K562 (cell line): ENCODE measurements around the gene SLC27A6. TPM values are rescaled to one million over a fixed set of nuclear protein-coding genes. Genes with fewer than 3 reads are reported as not detected.

Experiments
- ATAC-seq: fragments of 200-7000 bp; cut with Tn5 transposase; 3 replicates; pipeline ENCODE4 v1.9.1; 2020; ENCODE audit warnings: moderate library complexity
- BruUV-seq: library from RNA; stranded (reverse); fragments of 400-500 nt; replicated peaks from 2 replicates; lab custom pipeline; 2021; lab: Mats Ljungman, UMichigan
- CTCF ChIA-PET: fragments of 300-600 bp; formaldehyde crosslinking; extraction: SDS; loops from one replicate; lab custom pipeline; 2021; ENCODE audit warnings: low intra/inter-chr PET ratio; lab: Yijun Ruan, JAX
- POLR2A ChIA-PET: fragments of 300-600, 350-650 bp; sonication (Branson Sonifier 250); formaldehyde crosslinking; extraction: SDS; loops from one replicate; lab custom pipeline; 2021; ENCODE audit warnings: antibody characterized with exemption, inconsistent platforms; lab: Yijun Ruan, JAX
- DNase-seq, 4 experiments: peaks; one replicate each; pipeline versions ENCODE4 v3.0.0 to v3.0.0-alpha.2; 2011 to 2018; ENCODE audit warnings: low spot score in 3 of 4, mixed read lengths in 3 of 4; ENCODE audit errors: extremely low read depth in 1 of 4
- FAIRE-seq: peaks from 2 replicates; lab custom pipeline; 2011; peaks lifted over from hg19 to GRCh38; lab: Jason Lieb, UNC
- H2AFZ ChIP-seq: 2 replicates; pipeline ENCODE4 v1.6.0; 2011; ENCODE audit warnings: low read depth, low read length, control low read depth, inconsistent platforms
- H3K27ac ChIP-seq: fragments of 200-600 bp; 3 replicates; pipeline ENCODE4 v1.8.0; 2011; ENCODE audit warnings: low read depth, mild to moderate bottlenecking, control low read depth, inconsistent platforms, low read length, moderate library complexity, mixed read lengths; ENCODE audit errors: extremely low read depth
- H3K27me3 ChIP-seq, 2 experiments: fragments of 300-600 bp in 1 of 2; 2 replicates in 1 of 2; 3 replicates in 1 of 2; pipeline versions ENCODE4 v1.6.0 to v1.8.0; 2011; ENCODE audit warnings: inconsistent platforms in 2 of 2, low read length in 2 of 2, mild to moderate bottlenecking in 1 of 2, mixed read lengths in 1 of 2, moderate library complexity in 1 of 2; ENCODE audit not compliant: control insufficient read depth in 2 of 2, insufficient read depth in 2 of 2
- H3K36me3 ChIP-seq: fragments of 300-600 bp; 3 replicates; pipeline ENCODE4 v1.8.0; 2011; ENCODE audit warnings: mild to moderate bottlenecking, low read length, inconsistent platforms; ENCODE audit not compliant: control insufficient read depth, insufficient read depth
- H3K4me1 ChIP-seq, 2 experiments: fragments of 200-600 bp in 1 of 2; replicated peaks in 1 of 2; 2 replicates in 1 of 2; 3 replicates in 1 of 2; pipeline versions ENCODE4 v1.5.1 to v1.8.0; 2011; ENCODE audit warnings: inconsistent platforms in 2 of 2, low read length in 2 of 2, mild to moderate bottlenecking in 1 of 2, mixed read lengths in 1 of 2, moderate library complexity in 1 of 2; ENCODE audit not compliant: control insufficient read depth in 2 of 2, insufficient read depth in 2 of 2
- H3K4me2 ChIP-seq: 2 replicates; pipeline ENCODE4 v1.6.1; 2011; ENCODE audit warnings: low read length, control low read depth, inconsistent platforms, mixed read lengths; ENCODE audit not compliant: insufficient read depth
- H3K4me3 ChIP-seq: fragments of 200-600 bp; sonication (generic), shearing (Covaris generic); 2 replicates; pipeline ENCODE4 v1.5.1; 2016; ENCODE audit warnings: control low read depth, inconsistent platforms
- H3K79me2 ChIP-seq: fragments of 200-600 bp; 3 replicates; pipeline ENCODE4 v1.8.0; 2011; ENCODE audit warnings: low read length, inconsistent platforms; ENCODE audit not compliant: control insufficient read depth, insufficient read depth
- H3K9ac ChIP-seq, 2 experiments: 2 replicates each; pipeline versions ENCODE4 v1.6.0 to v1.6.1; 2011; ENCODE audit warnings: low read depth in 2 of 2, low read length in 2 of 2, control low read depth in 1 of 2, inconsistent platforms in 1 of 2, mild to moderate bottlenecking in 1 of 2, mixed read lengths in 1 of 2; ENCODE audit not compliant: insufficient read depth in 1 of 2
- H3K9me1 ChIP-seq: one replicate; pipeline ENCODE4 v1.6.0; 2011; ENCODE audit warnings: inconsistent platforms, mild to moderate bottlenecking, low read length, moderate library complexity; ENCODE audit not compliant: control insufficient read depth, insufficient read depth
- H3K9me3 ChIP-seq: replicated peaks from 2 replicates; pipeline ENCODE4 v1.5.1; 2011; ENCODE audit warnings: low read depth, low read length, inconsistent platforms; ENCODE audit not compliant: control insufficient read depth, insufficient read depth
- H4K20me1 ChIP-seq: replicated peaks from 2 replicates; pipeline ENCODE4 v1.6.1; 2011; ENCODE audit warnings: low read length, inconsistent platforms, mixed read lengths; ENCODE audit not compliant: control insufficient read depth, insufficient read depth
- E4F1 ChIP-seq: fragments of 250-450 bp; sonication (Bioruptor Pico); IDR thresholded peaks from 2 replicates; pipeline ENCODE4 v1.5.0; 2021; ENCODE audit warnings: mild to moderate bottlenecking, borderline replicate concordance
- JUN ChIP-seq, 2 experiments: sonication (generic) in 1 of 2; formaldehyde crosslinking in 1 of 2; IDR thresholded peaks; 2 replicates each; pipeline versions ENCODE4 v1.6.1 to v1.8.0; 2012 to 2022; ENCODE audit warnings: borderline replicate concordance in 2 of 2, mild to moderate bottlenecking in 2 of 2, improper control_type of control experiment in 1 of 2, low read depth in 1 of 2, low read length in 1 of 2, missing genetic modification reagents in 1 of 2
- L3MBTL2 ChIP-seq: fragments of 450-650 bp; IDR thresholded peaks from 2 replicates; pipeline ENCODE4 v1.6.1; 2016; ENCODE audit warnings: mild to moderate bottlenecking, moderate library complexity
- MLLT1 ChIP-seq, 2 experiments: fragments of 450-650 bp; IDR thresholded peaks; 2 replicates each; pipeline ENCODE4 v1.6.1; 2016
- MYC ChIP-seq, 2 experiments: fragments of 250-450 bp in 1 of 2; sonication (Bioruptor Pico) in 1 of 2; IDR thresholded peaks; 2 replicates each; pipeline versions ENCODE4 v1.5.1 to v1.6.1; 2012 to 2021; ENCODE audit warnings: low read depth in 2 of 2, borderline replicate concordance in 1 of 2, improper control_type of control experiment in 1 of 2, low read length in 1 of 2, mild to moderate bottlenecking in 1 of 2, moderate library complexity in 1 of 2
- PML ChIP-seq: IDR thresholded peaks from 2 replicates; pipeline ENCODE4 v1.6.1; 2012; ENCODE audit warnings: low read length, inconsistent platforms
- ZBTB11 ChIP-seq, 3 experiments: fragments of 200-800 bp in 1 of 3; fragments of 250-450 bp in 1 of 3; fragments of 450-650 bp in 1 of 3; sonication (Bioruptor Pico) in 1 of 3; sonication (Bioruptor generic) in 1 of 3; formaldehyde crosslinking in 1 of 3; IDR thresholded peaks; 2 replicates each; pipeline versions ENCODE4 v1.6.1 to v1.8.0; 2016 to 2022; ENCODE audit warnings: mild to moderate bottlenecking in 2 of 3, missing genetic modification characterization in 2 of 3, missing compliant biosample characterization in 1 of 3, moderate library complexity in 1 of 3
- ZNF184 ChIP-seq: sonication (generic); formaldehyde crosslinking; IDR thresholded peaks from 2 replicates; pipeline ENCODE4 v1.5.0; 2020; ENCODE audit warnings: missing genetic modification reagents
- ZNF445 ChIP-seq: fragments of 250-450 bp; sonication (Bioruptor Pico); IDR thresholded peaks from 2 replicates; pipeline ENCODE4 v1.4.0; 2020; ENCODE audit warnings: low read depth, mild to moderate bottlenecking, moderate library complexity
- ZNF655 ChIP-seq: fragments of 250-450 bp; sonication (Bioruptor Pico); IDR thresholded peaks from 2 replicates; pipeline ENCODE4 v1.5.0; 2021
- ZZZ3 ChIP-seq: fragments of 450-650 bp; IDR thresholded peaks from 2 replicates; pipeline ENCODE4 v1.6.1; 2016; ENCODE audit warnings: antibody characterized with exemption, mild to moderate bottlenecking, moderate library complexity
- WGBS: fragments of 100-300 bp; shearing (Covaris generic); methylation state at CpG from one replicate; pipeline ENCODE4 v1.1.6; 2016; ENCODE audit warnings: low coverage, mixed read lengths; ENCODE audit not compliant: insufficient coverage; ENCODE audit errors: missing lambda C conversion rate; 5-methylcytosine and 5-hydroxymethylcytosine counted together
- in situ Hi-C: fragments of 300-500 bp; cut with MboI; formaldehyde crosslinking; loops from 4 replicates; pipeline ENCODE4 v1.15.0; 2018; ENCODE audit warnings: inconsistent platforms, mixed read lengths
- intact Hi-C: fragments of 100-400 bp; cut with micrococcal nuclease; formaldehyde crosslinking; loops from 2 replicates; pipeline ENCODE4 v1.14.2; 2022
- polyA plus RNA-seq, 8 experiments: library from polyadenylated mRNA; depleted of rRNA in 4 of 8; stranded (reverse) in 5 of 8; unstranded in 3 of 8; fragments of >200 nt; fragmentation: Nextera tagmentation in 2 of 8; fragmentation: Illumina TruSeq in 1 of 8; extraction: Ambion mirVana in 2 of 8; extraction: Trizol in 1 of 8; gene quantifications; 2 replicates each; pipeline versions ENCODE4 v1.2.1 to v1.2.3, GENCODE V29; 2011 to 2014; ENCODE audit warnings: inconsistent platforms in 1 of 8, missing spikeins in 1 of 8
- total RNA-seq, 7 experiments: library from RNA; depleted of rRNA in 6 of 7; stranded (reverse); fragments of >200 nt in 6 of 7; fragmentation: Illumina TruSeq in 2 of 7; extraction: Trizol in 2 of 7; gene quantifications; 2 replicates each; pipeline versions ENCODE4 v1.2.1 to v1.2.3, GENCODE V29; 2011 to 2021; ENCODE audit warnings: low replicate concordance in 1 of 7

Gene SLC27A6
- total and polyA plus RNA-seq, 9 of the 15 experiments (the other 6 are each of a cell fraction or from before 2014, with no cell fraction given) = 0.56 to 1.9 (median 1.2) TPM

GRCh38 chr5:128984480-128984879 lies 19.2 kb downstream of the SLC27A6 start:
- no TSS peak for BruUV-seq
- Histone ChIP-seq H3K27me3 (0 out of 5 replicates have a peak, but pooled peaks cover 0 to 2% of the 10 kb centered on the region in 2 experiments), H3K27ac (no peak overlapping the region), H3K4me2 (no peak overlapping the region), H3K4me1 (no peaks in the 10 kb centered on the region), H3K9me3 (no peaks in the 10 kb centered on the region), H3K79me2 (no peaks in the 10 kb centered on the region), H4K20me1 (no peaks in the 10 kb centered on the region), H3K9ac (no peak overlapping the region), H3K4me3 (no peak overlapping the region), H3K36me3 (no peaks in the 10 kb centered on the region), H3K9me1 (no peaks in the 10 kb centered on the region), H2AFZ (no peak overlapping the region)
- 0% methylated on average over 1 of the region's 1 CpG for WGBS
- DNase-seq (no peak), FAIRE-seq (no peak), ATAC-seq (no peak)
- in situ Hi-C loops = loop anchor here (5.0 kb wide), 1 partner anchor 93 kb away; no protein-coding TSS in a partner anchor
- intact Hi-C loops = no loop called here
- CTCF ChIA-PET = no interaction called here
- POLR2A ChIA-PET = no interaction called here
- no peak for TF ChIP-seq PML
- no peak for TF ChIP-seq MLLT1 (IDR thresholded peaks at IDR 0.05)
- no peak for TF ChIP-seq E4F1 (CRISPR knock-in tag)
- no peak for TF ChIP-seq ZNF445 (CRISPR knock-in tag)
- TF ChIP-seq L3MBTL2 = no peak
- TF ChIP-seq MYC (IDR thresholded peaks at IDR 0.05; ENCODE audit: low read depth, low read length) = no peak
- TF ChIP-seq MYC (CRISPR knock-in tag; IDR thresholded peaks at IDR 0.05; ENCODE audit: borderline replicate concordance, low read depth) = no peak
- TF ChIP-seq JUN (IDR thresholded peaks at IDR 0.05; ENCODE audit: borderline replicate concordance, low read depth, low read length) = no peak
- no peak for TF ChIP-seq JUN (CRISPR knock-in tag; IDR thresholded peaks at IDR 0.05; ENCODE audit: borderline replicate concordance)
- TF ChIP-seq ZZZ3 = no peak
- TF ChIP-seq ZNF655 (CRISPR knock-in tag) = no peak
- no peak for TF ChIP-seq ZNF184 (CRISPR knock-in tag)
- no peak for TF ChIP-seq ZBTB11 (CRISPR knock-in tag; IDR thresholded peaks at IDR 0.05)
